ENCODE measurements around the gene STX18. TPM values are rescaled to one million over a fixed set of nuclear protein-coding genes. Genes with fewer than 3 reads are reported as not detected.

The STX18 gene
- total and polyA plus RNA-seq, 2 of the 13 experiments (the other 11 are each of a cell fraction or from before 2014, with no cell fraction given): 23.9 to 37.1 TPM

GRCh38 chr4:4541661-4542570 lies at the start of gene STX18 (continued):
- 0 out of 2 replicates have a peak, but pooled peaks have one; percentile 37 for TF ChIP-seq AKNA (CRISPR knock-in tag; IDR thresholded peaks at IDR 0.05; ENCODE audit: borderline replicate concordance)
- peak; percentile 85; the same call in 1 of the 2 replicates for TF ChIP-seq RFXANK (CRISPR knock-in tag; IDR thresholded peaks at IDR 0.05)
- TF ChIP-seq GATA4 (IDR thresholded peaks at IDR 0.05; ENCODE audit: borderline replicate concordance, low read depth): peak; percentile 67; the same call in 1 of the 2 replicates
- no peak for TF ChIP-seq PLRG1 (conservative IDR thresholded peaks at IDR 0.05)
- no peak for TF ChIP-seq SCMH1 (CRISPR knock-in tag; IDR thresholded peaks at IDR 0.05; ENCODE audit: borderline replicate concordance)
- peak; percentile 98 for TF ChIP-seq ZNF512B (CRISPR knock-in tag; IDR thresholded peaks at IDR 0.05; ENCODE audit: borderline replicate concordance)
- peak; percentile 73 for TF ChIP-seq ZNF234 (CRISPR knock-in tag; conservative IDR thresholded peaks at IDR 0.05)
- TF ChIP-seq AHR (CRISPR knock-in tag; IDR thresholded peaks at IDR 0.05): peak; percentile 96; the same call in 1 of the 2 replicates
- TF ChIP-seq PITX1 (CRISPR knock-in tag; IDR thresholded peaks at IDR 0.05): peak; percentile 93
- TF ChIP-seq PHB2 (IDR thresholded peaks at IDR 0.05; ENCODE audit: partially characterized antibody): no peak
- no peak for TF ChIP-seq HOXA7 (CRISPR knock-in tag; IDR thresholded peaks at IDR 0.05)
- peak; percentile 99 for TF ChIP-seq NRL (CRISPR knock-in tag; IDR thresholded peaks at IDR 0.05; ENCODE audit: borderline replicate concordance)
- peak; percentile 83; the same call in 1 of the 2 replicates for TF ChIP-seq ZNF879 (CRISPR knock-in tag; IDR thresholded peaks at IDR 0.05)
- TF ChIP-seq ZEB1 (IDR thresholded peaks at IDR 0.05; ENCODE audit: insufficient replicate concordance, low read depth): peak; percentile 99
- TF ChIP-seq RFX5 (IDR thresholded peaks at IDR 0.05; ENCODE audit: low read depth, low read length): no peak
- TF ChIP-seq TSC22D2 (CRISPR knock-in tag; IDR thresholded peaks at IDR 0.05; ENCODE audit: borderline replicate concordance): peak; percentile 98
- TF ChIP-seq MTERF4 (CRISPR knock-in tag; IDR thresholded peaks at IDR 0.05): peak; percentile 90; the same call in 1 of the 2 replicates
- no peak for TF ChIP-seq ZBTB7A (CRISPR knock-in tag; IDR thresholded peaks at IDR 0.05)
- TF ChIP-seq AGO2 (optimal IDR thresholded peaks at IDR 0.05; ENCODE audit: low read depth, low read length): peak; percentile 50
- peak; percentile 80; the same call in 1 of the 2 replicates for TF ChIP-seq ZNF780A (CRISPR knock-in tag; IDR thresholded peaks at IDR 0.05)

Measured in HepG2 (cell line).